Mesendoderm (in vitro differentiated cells): ENCODE data around the gene ZFYVE27.

Source experiments
- DNase-seq: peaks from one replicate; pipeline ENCODE4 v3.0.0; 2013
- H2AK5ac ChIP-seq: 2 replicates; pipeline ENCODE4 v1.6.1; 2013; ENCODE audit warnings: low read length, inconsistent platforms
- H2BK120ac ChIP-seq: 2 replicates; pipeline ENCODE4 v1.6.1; 2013; ENCODE audit warnings: low read depth, mild to moderate bottlenecking, low read length, moderate library complexity, mixed read lengths
- H2BK15ac ChIP-seq: replicated peaks from 2 replicates; pipeline ENCODE4 v1.6.1; 2013; ENCODE audit warnings: low read depth, mild to moderate bottlenecking, moderate library complexity
- H2BK5ac ChIP-seq: 2 replicates; pipeline ENCODE4 v1.6.1; 2013; ENCODE audit warnings: low read length, inconsistent platforms
- H3K18ac ChIP-seq: 2 replicates; pipeline ENCODE4 v1.6.1; 2013; ENCODE audit warnings: mild to moderate bottlenecking, low read length, mixed read lengths
- H3K23ac ChIP-seq: one replicate; pipeline ENCODE4 v1.6.1; 2013; ENCODE audit warnings: low read length
- H3K27ac ChIP-seq: 2 replicates; pipeline ENCODE4 v1.5.1; 2013; ENCODE audit warnings: low read depth, mild to moderate bottlenecking, inconsistent platforms, low read length, moderate library complexity
- H3K27me3 ChIP-seq: 2 replicates; pipeline ENCODE4 v1.6.1; 2013; ENCODE audit warnings: low read length, control low read depth, mild to moderate bottlenecking, inconsistent platforms; ENCODE audit not compliant: insufficient read depth, poor library complexity
- H3K36me3 ChIP-seq: 2 replicates; pipeline ENCODE4 v1.6.1; 2013; ENCODE audit warnings: low read length, inconsistent platforms; ENCODE audit not compliant: control insufficient read depth, insufficient read depth
- H3K4ac ChIP-seq: one replicate; pipeline ENCODE4 v1.6.1; 2013; ENCODE audit warnings: low read depth, mild to moderate bottlenecking, low read length, moderate library complexity
- H3K4me1 ChIP-seq: 2 replicates; pipeline ENCODE4 v1.6.1; 2013; ENCODE audit warnings: low read depth, low read length, inconsistent platforms; ENCODE audit not compliant: control insufficient read depth
- H3K4me2 ChIP-seq: 2 replicates; pipeline ENCODE4 v1.6.1; 2013; ENCODE audit warnings: low read length
- H3K4me3 ChIP-seq: 2 replicates; pipeline ENCODE4 v1.5.1; 2013; ENCODE audit warnings: mild to moderate bottlenecking, low read length
- H3K56ac ChIP-seq: one replicate; pipeline ENCODE4 v1.6.1; 2013; ENCODE audit warnings: low read length
- H3K79me1 ChIP-seq: 2 replicates; pipeline ENCODE4 v1.6.1; 2013; ENCODE audit warnings: low read length, inconsistent platforms
- H3K79me2 ChIP-seq: 2 replicates; pipeline ENCODE4 v1.6.1; 2013; ENCODE audit warnings: mild to moderate bottlenecking, low read length; ENCODE audit not compliant: control insufficient read depth, insufficient read depth
- H3K9ac ChIP-seq: 2 replicates; pipeline ENCODE4 v1.6.1; 2013; ENCODE audit warnings: low read length, inconsistent platforms
- H4K5ac ChIP-seq: one replicate; pipeline ENCODE4 v1.6.1; 2013; ENCODE audit warnings: low read length
- H4K8ac ChIP-seq: one replicate; pipeline ENCODE4 v1.6.1; 2013; ENCODE audit warnings: low read depth, mild to moderate bottlenecking, control low read depth, low read length, moderate library complexity
- WGBS: extraction: QIAGEN DNeasy Blood & Tissue Kit; methylation state at CpG from one replicate; pipeline ENCODE4 v1.1.7; 2013; ENCODE audit warnings: low lambda C conversion rate, missing lambda C conversion rate; ENCODE audit not compliant: insufficient coverage; ENCODE audit errors: extremely low coverage; 5-methylcytosine and 5-hydroxymethylcytosine counted together

ZFYVE27 gene

DNA sequence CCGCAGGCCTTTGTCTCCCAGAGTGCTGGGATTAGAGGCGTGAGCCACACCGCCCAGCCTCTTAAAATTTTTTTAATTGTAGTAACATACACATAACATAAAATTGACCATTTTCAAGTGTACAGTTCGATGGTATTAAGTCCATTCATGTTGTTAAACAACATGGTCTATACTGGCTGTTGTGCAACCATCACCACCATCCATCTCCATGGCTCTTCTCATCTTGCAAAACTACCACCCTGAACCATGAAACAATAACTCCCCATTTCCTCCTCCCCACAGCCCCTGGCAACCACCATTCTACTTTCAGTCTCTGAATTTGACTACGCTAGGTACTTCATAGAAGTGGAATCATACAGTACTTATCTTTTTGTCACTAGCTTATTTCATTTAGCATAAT, 7.9 kb upstream of the ZFYVE27 start:
- H2BK5ac ChIP-seq = no peak overlapping the region
- H2AK5ac ChIP-seq = no peak overlapping the region
- no peaks in the 10 kb centered on the region for H3K79me2 ChIP-seq
- no peak overlapping the region for H3K4ac ChIP-seq
- H3K4me3 ChIP-seq = no peak overlapping the region
- no peak overlapping the region for H2BK120ac ChIP-seq
- WGBS = no CpG with 5 or more reads among the region's 5 CpGs
- H3K18ac ChIP-seq = no peak overlapping the region
- no peak overlapping the region for H3K23ac ChIP-seq
- no peaks in the 10 kb centered on the region for H3K4me1 ChIP-seq
- no peak overlapping the region for H4K8ac ChIP-seq
- no peaks in the 10 kb centered on the region for H3K27me3 ChIP-seq
- no peak overlapping the region for H2BK15ac ChIP-seq
- H3K9ac ChIP-seq = no peak overlapping the region
- H3K27ac ChIP-seq = no peak overlapping the region
- no peaks in the 10 kb centered on the region for H3K79me1 ChIP-seq
- DNase-seq = no peak
- H4K5ac ChIP-seq = no peak overlapping the region
- H3K4me2 ChIP-seq = no peak overlapping the region
- no peak overlapping the region for H3K56ac ChIP-seq
- no peaks in the 10 kb centered on the region for H3K36me3 ChIP-seq

DNA sequence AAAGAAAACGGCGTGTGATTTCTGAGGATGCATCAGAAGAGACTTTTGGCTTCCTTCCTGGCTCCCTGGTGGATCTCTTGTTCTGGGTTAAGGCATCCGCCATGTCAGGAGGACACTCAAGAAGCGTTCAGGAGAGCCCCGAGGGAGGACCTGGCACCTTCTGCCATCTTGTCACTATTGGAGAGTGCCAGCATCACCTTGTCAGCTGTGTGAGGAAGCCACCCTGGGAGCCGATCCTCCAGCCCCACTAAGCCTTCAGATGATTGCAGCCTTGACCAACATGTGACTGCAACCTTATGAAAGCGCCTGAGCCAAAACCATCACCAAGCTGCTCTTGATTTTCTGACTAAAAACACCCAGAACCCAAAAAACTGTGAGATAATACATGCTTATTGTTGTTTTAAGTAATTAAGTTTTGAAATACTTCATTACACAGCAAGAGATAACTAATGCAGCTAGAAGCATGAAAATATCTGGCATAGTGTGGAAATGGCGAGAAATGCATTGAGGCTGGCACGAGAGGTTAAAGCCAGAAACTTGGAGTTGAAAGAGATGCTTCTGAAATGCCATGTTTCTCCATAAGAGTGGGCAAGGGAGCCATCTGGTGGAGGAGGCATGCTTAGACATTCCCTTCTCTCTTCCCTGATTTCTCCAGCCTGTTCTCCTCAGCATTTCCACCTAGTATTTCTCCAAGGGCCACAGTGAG, 5.4 kb upstream of the ZFYVE27 start:
- peak; percentile 76 for DNase-seq
- no peak overlapping the region for H2AK5ac ChIP-seq
- no peak overlapping the region for H4K8ac ChIP-seq

DNA sequence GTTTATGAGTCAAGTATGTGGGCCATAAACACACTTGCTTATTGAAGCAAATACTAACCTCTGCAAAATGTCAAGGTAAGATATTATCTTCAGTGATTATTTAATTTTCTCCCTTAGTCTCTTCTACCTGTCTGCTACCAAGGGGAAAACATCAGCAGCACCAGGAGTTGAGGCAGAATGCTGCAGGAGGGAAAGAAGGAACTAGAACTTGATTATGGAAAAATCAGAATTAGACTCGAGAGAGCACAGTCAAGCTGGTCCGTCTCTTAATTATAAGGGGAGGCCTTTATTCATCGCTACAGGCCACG, 4.9 kb upstream of the ZFYVE27 start:
- Histone ChIP-seq H3K79me1 (no peaks in the 10 kb centered on the region), H3K27me3 (no peaks in the 10 kb centered on the region), H3K18ac (no peak overlapping the region), H3K23ac (no peak overlapping the region), H3K27ac (no peak overlapping the region), H3K36me3 (no peaks in the 10 kb centered on the region), H3K4me3 (no peak overlapping the region), H3K4me2 (no peak overlapping the region), H3K56ac (no peak overlapping the region), H3K79me2 (no peaks in the 10 kb centered on the region), H4K5ac (no peak overlapping the region), H2AK5ac (no peak overlapping the region), H3K4me1 (no peaks in the 10 kb centered on the region), H4K8ac (no peak overlapping the region), H3K9ac (no peak overlapping the region), H3K4ac (no peak overlapping the region), H2BK5ac (no peak overlapping the region), H2BK15ac (no peak overlapping the region), H2BK120ac (no peak overlapping the region)
- no CpG with 5 or more reads among the region's 4 CpGs for WGBS
- no peak for DNase-seq

More for the DNA sequence above, 5.4 kb upstream of the ZFYVE27 start:
- Histone ChIP-seq H3K27ac (no peak overlapping the region), H3K23ac (no peak overlapping the region), H3K27me3 (no peaks in the 10 kb centered on the region), H3K18ac (no peak overlapping the region), H3K36me3 (no peaks in the 10 kb centered on the region), H3K4me2 (no peak overlapping the region), H2BK5ac (no peak overlapping the region), H3K4me3 (no peak overlapping the region), H2BK120ac (no peak overlapping the region), H4K5ac (no peak overlapping the region), H3K56ac (no peak overlapping the region), H3K4ac (no peak overlapping the region), H3K79me2 (no peaks in the 10 kb centered on the region), H3K79me1 (no peaks in the 10 kb centered on the region), H3K9ac (no peak overlapping the region), H3K4me1 (no peaks in the 10 kb centered on the region), H2BK15ac (no peak overlapping the region)
- no CpG with 5 or more reads among the region's 9 CpGs for WGBS

- no CpG with 5 or more reads among the region's 5 CpGs for WGBS
- Histone ChIP-seq H3K23ac (no peak overlapping the region), H3K4ac (no peak overlapping the region), H4K5ac (no peak overlapping the region), H3K27me3 (no peaks in the 10 kb centered on the region), H3K18ac (no peak overlapping the region), H3K27ac (no peak overlapping the region), H3K36me3 (no peaks in the 10 kb centered on the region), H3K4me1 (peaks cover 2% of the 10 kb centered on the region), H3K4me3 (no peak overlapping the region), H4K8ac (no peak overlapping the region), H3K4me2 (no peak overlapping the region), H2BK15ac (no peak overlapping the region), H2AK5ac (no peak overlapping the region), H3K79me1 (peaks cover 3% of the 10 kb centered on the region), H3K79me2 (peaks cover 6% of the 10 kb centered on the region), H2BK120ac (no peak overlapping the region), H3K9ac (no peak overlapping the region), H2BK5ac (no peak overlapping the region), H3K56ac (no peak overlapping the region)
- DNase-seq = no peak
These were observed 3.7 kb upstream of the ZFYVE27 start for GRCh38 chr10:97733256-97733655.

- no peak overlapping the region for H2BK120ac ChIP-seq
- H2BK15ac ChIP-seq = no peak overlapping the region
- H3K27me3 ChIP-seq = no peaks in the 10 kb centered on the region
- H4K5ac ChIP-seq = no peak overlapping the region
- DNase-seq = no peak
- no peaks in the 10 kb centered on the region for H3K36me3 ChIP-seq
- peaks cover 2% of the 10 kb centered on the region for H3K4me1 ChIP-seq
- no peak overlapping the region for H3K4me3 ChIP-seq
- H3K9ac ChIP-seq = no peak overlapping the region
- H3K56ac ChIP-seq = no peak overlapping the region
- H3K79me2 ChIP-seq = peaks cover 11% of the 10 kb centered on the region
- H3K18ac ChIP-seq = no peak overlapping the region
- peaks cover 7% of the 10 kb centered on the region for H3K79me1 ChIP-seq
- no CpG with 5 or more reads among the region's 6 CpGs for WGBS
- no peak overlapping the region for H3K27ac ChIP-seq
- no peak overlapping the region for H2BK5ac ChIP-seq
- no peak overlapping the region for H3K23ac ChIP-seq
- H4K8ac ChIP-seq = no peak overlapping the region
- no peak overlapping the region for H3K4ac ChIP-seq
- no peak overlapping the region for H3K4me2 ChIP-seq
- no peak overlapping the region for H2AK5ac ChIP-seq
These were observed 2.9 kb upstream of the ZFYVE27 start for GRCh38 chr10:97734021-97734420.

DNA sequence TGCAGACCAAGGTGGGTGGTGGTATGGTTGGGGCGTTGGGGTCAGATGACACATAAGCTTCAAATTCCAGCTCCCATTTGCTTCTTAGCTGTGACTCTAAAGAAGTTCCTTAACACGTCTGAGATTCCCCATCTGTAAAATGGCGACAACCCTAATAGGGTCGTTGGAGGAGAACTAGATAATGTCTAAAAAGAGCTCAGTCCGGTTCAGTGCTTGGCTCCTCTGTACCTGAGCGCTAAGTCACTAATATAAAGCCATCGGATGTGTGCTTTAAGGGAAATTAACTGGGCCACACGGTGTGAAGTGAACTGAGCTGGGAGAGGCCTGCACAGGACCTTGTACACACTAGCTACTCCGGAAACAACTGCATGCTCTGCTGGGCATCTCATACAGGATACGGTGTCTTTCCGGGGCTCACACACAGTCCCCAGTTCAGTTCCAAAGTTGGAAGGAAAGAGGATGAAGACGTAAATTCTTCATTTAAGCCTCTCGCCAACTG, 476 bp upstream of the ZFYVE27 start:
- H4K5ac ChIP-seq = peak overlapping the region; percentile 17
- no peak overlapping the region for H3K4me3 ChIP-seq
- H3K4me2 ChIP-seq = peak overlapping the region; percentile 5
- peaks cover 15% of the 10 kb centered on the region for H3K79me1 ChIP-seq
- H3K36me3 ChIP-seq = no peaks in the 10 kb centered on the region
- H2BK5ac ChIP-seq = no peak overlapping the region
- H3K9ac ChIP-seq = peak overlapping the region; percentile 16
- peaks cover 11% of the 10 kb centered on the region for H3K79me2 ChIP-seq
- H3K4ac ChIP-seq = no peak overlapping the region
- no peak overlapping the region for H4K8ac ChIP-seq
- H3K18ac ChIP-seq = no peak overlapping the region
- H3K27ac ChIP-seq = no peak overlapping the region
- DNase-seq = no peak
- no peaks in the 10 kb centered on the region for H3K27me3 ChIP-seq
- no peak overlapping the region for H2BK15ac ChIP-seq
- peaks cover 2% of the 10 kb centered on the region for H3K4me1 ChIP-seq
- no peak overlapping the region for H2AK5ac ChIP-seq
- H3K56ac ChIP-seq = peak overlapping the region; percentile 72
- H3K23ac ChIP-seq = no peak overlapping the region
- no peak overlapping the region for H2BK120ac ChIP-seq
- WGBS = no CpG with 5 or more reads among the region's 13 CpGs
